Measurements from ENCODE around the gene FTHL17. TPM values are rescaled to one million over a fixed set of nuclear protein-coding genes. Genes with fewer than 3 reads are reported as not detected.

Gene FTHL17
- total RNA-seq = not detected in 2 replicates

- intact Hi-C loops (cut with micrococcal nuclease) = loop anchor here (2.0 kb wide), 1 partner anchor 27 kb away; no protein-coding TSS in a partner anchor
Measured at GRCh38 chrX:31071725-31072124, at the start of gene FTHL17. TSS of gene FTHL17 (minus strand) at chrX:31072041. CDS start at chrX:31071953, 88 bp downstream.

- intact Hi-C loops (cut with micrococcal nuclease) = no loop called here
Measured at GRCh38 chrX:31117266-31117665, 45.4 kb upstream of the FTHL17 start.

- intact Hi-C loops (cut with micrococcal nuclease) = no loop called here
Measured at GRCh38 chrX:31115398-31115797, 43.6 kb upstream of the FTHL17 start.

DNA sequence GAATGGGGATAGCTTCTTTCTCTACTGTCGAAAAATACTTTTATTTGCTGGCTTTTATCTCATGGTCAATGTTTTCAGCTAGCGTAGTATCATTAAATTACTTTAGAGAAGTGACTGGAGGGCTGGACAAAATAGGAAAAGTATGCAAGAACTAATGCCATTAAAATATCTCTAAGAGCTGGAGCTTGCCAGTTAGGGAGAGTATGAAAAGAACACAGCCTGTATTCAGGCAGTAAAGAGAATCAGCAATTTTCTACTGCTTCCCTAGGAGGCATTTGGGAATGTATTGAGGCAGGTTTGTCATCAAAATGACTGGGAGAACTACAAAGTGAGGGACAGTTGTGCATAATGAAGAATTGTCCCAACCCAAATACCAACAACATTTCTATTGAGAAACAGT is 43.0 kb upstream of the FTHL17 start:
- intact Hi-C loops (cut with micrococcal nuclease) = no loop called here

DNA sequence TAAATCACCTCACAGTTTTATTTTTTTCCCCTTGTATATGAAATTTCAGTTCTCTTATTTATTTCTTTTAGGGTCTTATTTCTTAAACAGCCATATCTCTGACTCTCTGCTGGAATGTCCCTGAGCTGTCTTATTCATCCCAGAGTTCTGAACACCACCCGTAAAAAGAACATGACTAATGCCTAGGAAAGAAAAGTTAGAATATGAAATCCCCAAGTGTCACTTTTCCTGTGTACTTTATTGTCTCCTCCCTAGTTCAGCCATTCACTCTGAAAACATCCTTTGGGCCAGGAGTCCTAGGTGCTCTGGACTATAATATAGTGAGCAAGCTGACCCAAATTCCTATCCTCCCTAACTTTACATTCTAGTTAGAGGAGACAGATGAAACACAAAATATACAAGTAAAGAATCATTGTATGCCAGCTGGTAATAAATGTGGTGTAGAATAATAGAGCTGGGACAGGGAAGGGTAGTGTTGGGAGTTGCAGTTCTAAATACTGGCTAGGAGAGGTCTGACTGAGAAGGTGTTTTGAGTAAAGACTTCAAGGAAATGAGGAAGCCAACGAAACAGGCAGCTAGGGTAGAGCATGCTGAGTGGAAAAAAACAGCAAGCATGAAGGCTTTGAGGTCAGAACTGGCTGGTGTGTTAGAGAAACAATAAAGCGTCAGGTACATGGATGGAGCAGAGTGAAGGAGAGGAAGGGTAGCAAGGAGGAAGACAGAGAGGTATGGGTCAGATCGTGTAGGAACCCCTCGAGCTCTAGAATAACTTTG is 40.6 kb upstream of the FTHL17 start:
- intact Hi-C loops (cut with micrococcal nuclease) = loop anchor here (1.0 kb wide), 1 partner anchor 13 kb away; no protein-coding TSS in a partner anchor

- intact Hi-C loops (cut with micrococcal nuclease) = no loop called here
Measured at GRCh38 chrX:31110657-31111056, 38.8 kb upstream of the FTHL17 start.

GRCh38 chrX:31099536-31100090 is 27.8 kb upstream of the FTHL17 start:
- intact Hi-C loops (cut with micrococcal nuclease) = loop anchor here (1.0 to 10.0 kb wide), 8 partner anchors 13 to 445 kb away; partner anchors contain the start of genes GK and TAB3

DNA sequence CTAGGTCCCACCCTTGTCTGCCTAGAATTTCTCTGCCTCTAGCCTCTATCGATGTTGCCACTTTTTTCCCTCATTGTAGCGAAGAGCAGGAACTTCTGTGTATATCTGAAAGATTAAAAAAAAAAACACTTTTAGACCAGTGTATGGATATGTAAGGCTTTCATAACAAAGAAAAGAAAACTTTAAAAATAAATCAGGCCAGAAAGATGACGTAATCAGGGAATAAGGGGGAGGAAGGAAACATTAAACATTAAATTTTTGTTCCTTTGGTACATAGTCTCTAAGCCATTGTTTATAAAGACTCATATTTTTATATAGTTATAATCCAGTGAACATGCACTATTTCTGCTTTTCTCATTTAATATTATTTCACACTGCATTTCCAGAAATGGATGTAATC is 26.2 kb upstream of the FTHL17 start:
- intact Hi-C loops (cut with micrococcal nuclease) = loop anchor here (2.0 to 10.0 kb wide), 4 partner anchors 27 to 443 kb away; partner anchors contain the start of gene GK

DNA sequence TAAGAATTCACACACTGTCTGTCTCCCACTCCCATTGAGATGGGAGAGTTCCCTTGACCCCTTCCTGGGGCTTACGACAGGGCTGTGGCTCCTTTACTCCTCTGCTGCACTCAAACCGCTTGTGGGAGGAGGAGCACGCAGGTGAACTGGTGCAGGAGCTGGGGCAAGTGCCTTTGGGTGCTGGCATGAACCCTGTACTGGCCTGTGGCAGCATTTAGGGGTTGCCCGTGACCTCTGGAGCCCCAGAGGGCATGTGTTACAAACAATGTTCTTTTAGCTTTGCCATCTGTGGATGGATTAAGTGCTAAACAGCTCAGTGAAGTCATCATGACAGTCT is 21.8 kb upstream of the FTHL17 start:
- intact Hi-C loops (cut with micrococcal nuclease) = loop anchor here (1.0 to 10.0 kb wide), 4 partner anchors 10 to 439 kb away; partner anchors contain the start of gene GK

DNA sequence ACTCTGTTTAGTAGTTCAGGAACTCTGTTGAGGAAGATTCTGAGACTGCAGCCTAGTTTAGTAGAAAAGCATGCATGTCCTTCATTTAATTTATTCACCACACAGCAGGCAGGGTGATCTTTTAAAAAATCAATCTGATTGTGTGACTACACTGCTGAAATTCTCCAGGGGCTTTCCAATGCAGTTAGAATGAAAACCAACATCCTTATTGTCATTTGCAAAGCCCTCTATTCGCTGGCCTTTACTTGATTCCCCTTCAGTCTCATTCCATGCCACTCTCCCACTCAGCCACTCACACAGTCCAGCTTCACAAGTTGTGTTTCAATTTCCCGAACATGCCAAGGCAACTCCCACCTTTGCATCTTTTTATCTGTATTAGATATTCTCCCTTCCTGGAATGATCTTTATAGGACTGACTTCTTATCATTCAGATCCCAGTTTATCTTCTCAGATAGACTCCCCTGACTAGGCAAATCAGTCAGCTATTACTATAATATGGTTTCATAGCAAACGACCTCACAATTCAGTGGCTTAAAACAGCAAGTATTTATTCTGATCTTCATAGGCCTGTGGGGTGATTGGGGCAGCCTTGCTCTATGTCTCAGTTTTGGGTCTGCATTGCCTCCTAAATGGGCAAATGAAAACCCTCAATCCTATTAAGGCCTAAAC is 21.3 kb upstream of the FTHL17 start:
- intact Hi-C loops (cut with micrococcal nuclease) = loop anchor here (1.0 to 10.0 kb wide), 4 partner anchors 10 to 438 kb away; partner anchors contain the start of gene GK

DNA sequence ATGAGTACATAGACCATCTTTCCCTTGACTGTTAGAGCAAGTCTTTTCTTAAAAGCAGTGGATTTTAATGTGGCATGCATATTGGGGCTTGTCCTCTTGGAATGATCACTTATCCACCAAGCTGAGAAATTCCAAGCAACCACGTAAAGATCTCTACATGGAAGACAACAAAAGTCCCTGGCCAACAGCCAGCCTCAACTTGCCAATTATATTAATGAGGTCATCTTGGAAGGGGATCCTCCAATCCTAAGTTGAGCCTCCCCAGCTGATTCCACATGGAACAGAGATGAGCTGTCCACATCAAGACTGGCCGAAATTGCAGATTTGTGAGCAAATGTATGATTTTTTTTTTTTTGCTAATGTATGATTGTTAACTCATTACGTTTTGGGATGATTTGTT is 20.6 kb upstream of the FTHL17 start:
- intact Hi-C loops (cut with micrococcal nuclease) = loop anchor here (2.0 to 10.0 kb wide), 3 partner anchors 24 to 438 kb away; partner anchors contain the start of gene GK

GRCh38 chrX:31091819-31092218 is 20.0 kb upstream of the FTHL17 start:
- intact Hi-C loops (cut with micrococcal nuclease) = loop anchor here (2.0 to 10.0 kb wide), 3 partner anchors 23 to 437 kb away; partner anchors contain the start of gene GK

- intact Hi-C loops (cut with micrococcal nuclease) = no loop called here
Measured at GRCh38 chrX:31074522-31074921, 2.7 kb upstream of the FTHL17 start.

DNA sequence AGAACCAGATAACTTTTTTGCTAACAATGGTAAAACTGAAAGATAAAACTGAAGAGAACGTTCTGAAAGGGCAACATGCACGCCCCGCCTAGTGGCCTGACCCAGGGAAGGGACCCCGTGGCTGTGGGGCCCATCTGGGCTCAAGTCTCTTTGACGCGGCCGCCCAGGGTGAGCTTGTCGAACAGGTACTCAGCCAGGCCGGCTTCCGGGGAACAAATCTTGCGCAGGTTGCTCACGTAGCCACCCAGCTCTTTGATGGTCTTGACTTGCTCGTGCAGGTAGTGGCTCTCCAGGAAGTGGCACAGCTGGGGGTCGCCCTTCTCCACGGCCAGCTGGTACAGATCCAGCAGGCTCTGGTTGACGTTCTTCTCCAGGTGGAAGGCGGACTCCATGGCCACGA is 579 bp downstream of the FTHL17 start:
- intact Hi-C loops (cut with micrococcal nuclease) = loop anchor here (2.0 kb wide), 1 partner anchor 28 kb away; no protein-coding TSS in a partner anchor

GRCh38 chrX:31070057-31070468 is 1.8 kb downstream of the FTHL17 start:
- intact Hi-C loops (cut with micrococcal nuclease) = loop anchor here (1.0 to 2.0 kb wide), 2 partner anchors 13 to 29 kb away; no protein-coding TSS in a partner anchor

GRCh38 chrX:31063114-31063513 is 8.7 kb downstream of the FTHL17 start:
- intact Hi-C loops (cut with micrococcal nuclease) = loop anchor here (10.0 kb wide), 1 partner anchor 408 kb away; the partner anchor contains the start of gene GK

- intact Hi-C loops (cut with micrococcal nuclease) = loop anchor here (10.0 kb wide), 1 partner anchor 406 kb away; the partner anchor contains the start of gene GK
Measured at GRCh38 chrX:31061091-31061490, 10.8 kb downstream of the FTHL17 start.

DNA sequence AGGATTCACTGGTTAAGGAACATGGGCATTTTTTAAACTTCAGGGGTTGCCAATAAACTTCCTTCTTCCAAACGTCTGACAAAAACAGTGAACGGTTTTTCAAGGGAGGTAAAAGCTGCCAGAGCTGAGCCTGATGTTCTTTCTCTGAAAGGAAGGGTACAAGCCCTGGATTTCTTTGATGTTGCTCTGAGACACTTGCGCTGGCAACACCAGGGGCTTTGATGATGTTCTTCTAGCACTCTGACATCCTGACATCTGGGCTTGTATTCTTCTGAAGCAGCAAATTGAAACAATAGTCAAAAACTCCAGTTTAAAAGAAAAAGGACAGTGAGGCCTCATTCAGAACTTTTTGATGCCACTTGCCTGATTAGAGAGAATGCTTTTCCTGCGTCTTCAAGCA is 11.8 kb downstream of the FTHL17 start:
- intact Hi-C loops (cut with micrococcal nuclease) = loop anchor here (10.0 kb wide), 1 partner anchor 405 kb away; the partner anchor contains the start of gene GK

GRCh38 chrX:31058284-31058683 is 13.6 kb downstream of the FTHL17 start:
- intact Hi-C loops (cut with micrococcal nuclease) = loop anchor here (5.0 kb wide), 2 partner anchors 234 to 364 kb away; no protein-coding TSS in a partner anchor

DNA sequence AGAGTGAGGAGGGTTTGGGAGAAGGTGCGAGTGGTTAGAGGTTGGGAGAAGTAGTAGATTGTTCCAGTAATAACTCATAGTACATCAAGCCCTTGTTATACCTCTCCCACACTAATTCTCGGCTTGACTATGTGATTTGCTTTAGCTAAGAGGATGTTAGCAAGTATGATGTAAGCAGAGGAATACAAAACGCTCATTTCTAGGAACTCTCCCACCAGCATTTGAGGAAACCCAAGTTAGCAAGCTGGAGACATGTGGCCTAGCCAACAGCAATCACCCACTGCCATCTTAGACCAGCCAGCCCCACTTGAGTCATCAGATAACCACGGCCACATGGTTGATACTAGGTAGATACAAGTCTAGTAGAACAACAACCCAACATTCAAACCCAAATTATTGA is 14.2 kb downstream of the FTHL17 start:
- intact Hi-C loops (cut with micrococcal nuclease) = loop anchor here (1.0 to 5.0 kb wide), 6 partner anchors 13 to 365 kb away; no protein-coding TSS in a partner anchor

- intact Hi-C loops (cut with micrococcal nuclease) = loop anchor here (1.0 to 5.0 kb wide), 6 partner anchors 13 to 365 kb away; no protein-coding TSS in a partner anchor
Measured at GRCh38 chrX:31057291-31057690, 14.6 kb downstream of the FTHL17 start.
